Measurements from ENCODE around the gene SLC25A25. TPM values are rescaled to one million over a fixed set of nuclear protein-coding genes. Genes with fewer than 3 reads are reported as not detected.
"Not testable (repeated sequence)": the region's sequence is repeated elsewhere in the genome, so short reads cannot be mapped to it uniquely, and the experiment has no call there.

Gene SLC25A25
- total RNA-seq, 1 donor from 2014 or later, result 25.8 TPM

GRCh38 chr9:128051932-128052709 lies 15.9 kb upstream of the SLC25A25 start:
- no peak for DNase-seq (ENCODE audit: low read depth in 2 of 2)

GRCh38 chr9:128053560-128053959 lies 14.5 kb upstream of the SLC25A25 start:
- no peak for DNase-seq (ENCODE audit: low read depth in 2 of 2)

DNA sequence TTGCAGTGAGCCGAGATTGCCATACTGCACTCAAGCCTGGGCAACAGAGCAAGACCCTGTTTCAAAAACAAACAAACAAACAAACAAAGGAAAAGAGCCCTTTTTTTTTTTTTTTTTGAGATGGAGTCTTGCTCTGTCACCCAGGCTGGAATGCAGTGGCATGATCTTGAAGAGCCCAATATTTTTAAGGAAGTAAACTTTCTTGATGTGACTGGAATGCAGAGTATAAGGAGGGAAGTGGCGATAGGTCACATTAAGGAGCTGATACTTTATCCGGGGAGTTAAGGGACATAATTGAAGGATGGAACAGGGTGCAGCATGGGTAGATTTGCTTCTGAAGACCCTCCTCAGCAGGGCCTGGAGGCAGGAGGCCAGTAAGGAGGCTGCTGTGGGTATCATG lies 13.9 kb upstream of the SLC25A25 start:
- no peak for DNase-seq (ENCODE audit: low read depth in 2 of 2)

DNA sequence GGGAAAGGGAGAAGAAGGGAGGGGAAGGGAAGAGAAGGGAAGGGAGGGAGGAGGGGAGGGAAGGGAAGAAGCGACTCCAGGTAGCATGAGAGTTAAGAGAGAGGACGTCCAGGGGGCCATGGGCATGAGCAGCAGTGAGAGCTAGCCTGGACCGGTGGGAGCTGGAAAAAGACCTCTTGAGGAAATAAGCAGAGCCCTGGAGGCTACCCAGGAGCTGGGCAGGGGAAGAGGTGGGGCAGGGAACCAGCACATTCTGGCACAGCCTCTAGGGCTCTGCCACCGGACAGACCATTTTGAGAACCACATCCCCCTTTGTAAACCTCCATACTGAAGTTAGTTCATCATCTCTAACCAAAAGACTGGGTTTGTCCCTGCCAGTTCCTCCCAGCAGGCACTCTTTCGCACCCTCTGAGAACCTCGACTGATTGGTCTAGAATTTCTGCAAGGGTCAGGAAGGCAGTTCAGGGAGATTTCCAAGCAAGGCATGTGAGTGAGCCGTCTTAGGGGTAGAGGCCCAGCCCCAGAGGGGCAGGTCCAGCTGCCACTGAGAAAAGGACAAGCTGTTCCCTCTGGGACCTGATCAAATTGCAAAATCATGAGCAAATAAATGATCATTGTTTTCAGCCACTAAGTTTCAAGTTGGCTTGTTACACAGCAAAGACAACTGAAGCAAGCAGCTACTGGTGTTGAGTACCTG lies 12.5 kb upstream of the SLC25A25 start:
- DNase-seq (ENCODE audit: low read depth in 2 of 2), result no peak

- DNase-seq (ENCODE audit: low read depth in 2 of 2), result no peak
Measured at GRCh38 chr9:128056086-128056485, 11.9 kb upstream of the SLC25A25 start.

DNA sequence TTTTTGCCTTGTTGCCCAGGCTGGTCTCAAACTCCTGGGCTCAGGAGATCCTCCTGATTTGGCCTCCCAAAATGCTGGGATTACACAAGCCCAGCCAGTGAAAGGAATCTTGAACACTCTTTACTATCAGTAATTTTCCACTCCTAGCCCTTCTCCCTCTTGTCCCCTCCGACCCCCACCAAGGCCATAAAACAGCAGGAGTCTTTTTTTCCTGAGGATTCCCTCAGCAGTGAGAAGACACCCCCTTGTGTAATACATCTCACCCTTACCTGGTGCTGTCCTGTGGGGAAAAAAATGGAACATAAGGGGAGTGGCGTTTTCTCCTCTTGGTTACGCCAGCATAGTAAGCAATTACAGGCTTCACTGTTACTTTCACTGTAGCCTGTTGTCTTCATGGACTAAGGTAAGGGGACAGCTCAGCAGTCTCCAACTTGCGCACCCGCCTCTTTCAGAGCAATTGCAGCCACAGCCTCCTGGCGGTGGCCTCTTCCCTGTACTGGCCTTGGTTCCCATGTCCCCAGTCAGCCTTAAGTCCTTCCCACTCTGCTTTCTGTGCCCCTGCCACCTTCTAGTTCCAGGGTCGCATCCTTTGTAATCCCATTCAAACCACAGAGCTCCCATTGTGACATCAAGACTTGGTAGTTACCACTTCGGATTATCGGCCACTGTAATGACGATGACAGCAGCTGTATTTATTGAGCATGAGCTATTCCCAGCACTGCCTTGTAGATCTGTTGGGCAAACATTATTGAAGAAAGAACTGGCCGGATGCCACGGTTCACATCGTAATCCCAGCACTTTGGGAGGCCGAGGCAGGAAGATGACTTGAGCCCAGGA lies 10.9 kb upstream of the SLC25A25 start:
- no peak for DNase-seq (ENCODE audit: low read depth in 2 of 2)

DNA sequence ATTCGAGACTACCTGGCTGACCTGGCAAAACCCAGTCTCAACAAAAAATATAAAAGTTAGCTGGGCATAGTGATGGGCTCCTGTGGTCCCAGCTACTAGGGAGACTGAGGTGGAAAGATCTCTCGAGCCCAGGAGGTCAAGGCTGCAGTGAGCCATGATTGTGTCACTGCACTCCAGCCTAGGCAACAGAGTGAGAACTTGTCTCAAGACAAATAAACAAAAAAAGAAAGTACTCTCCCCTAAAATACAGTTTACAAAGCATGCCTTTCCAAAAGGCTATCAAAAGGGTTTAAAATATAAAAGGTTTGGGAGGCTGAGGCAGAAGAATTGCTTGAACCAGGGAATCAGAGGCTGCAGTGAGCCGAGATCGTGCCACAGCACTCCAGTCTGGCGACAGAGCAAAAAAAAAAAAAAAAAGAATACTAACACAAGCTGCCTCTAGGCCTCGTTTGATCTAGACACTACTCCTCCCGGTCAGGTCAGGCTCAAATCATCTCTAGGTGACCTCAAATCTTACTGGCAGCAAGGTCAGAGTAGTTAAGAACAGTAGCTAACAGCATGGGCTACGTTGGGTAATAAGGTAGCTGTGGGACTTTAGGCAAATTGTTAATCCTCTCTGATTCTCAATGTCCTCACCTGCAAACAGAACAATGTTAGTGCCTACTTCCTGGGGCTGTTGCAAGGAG lies 10.2 kb upstream of the SLC25A25 start:
- no peak for DNase-seq (ENCODE audit: low read depth in 2 of 2)

GRCh38 chr9:128059365-128059983 lies 8.6 kb upstream of the SLC25A25 start:
- no peak for DNase-seq (ENCODE audit: low read depth in 2 of 2)

- peak; percentile 14 to 27 for DNase-seq (ENCODE audit: low read depth in 2 of 2)
Measured at GRCh38 chr9:128061275-128061960, 6.6 kb upstream of the SLC25A25 start.

DNA sequence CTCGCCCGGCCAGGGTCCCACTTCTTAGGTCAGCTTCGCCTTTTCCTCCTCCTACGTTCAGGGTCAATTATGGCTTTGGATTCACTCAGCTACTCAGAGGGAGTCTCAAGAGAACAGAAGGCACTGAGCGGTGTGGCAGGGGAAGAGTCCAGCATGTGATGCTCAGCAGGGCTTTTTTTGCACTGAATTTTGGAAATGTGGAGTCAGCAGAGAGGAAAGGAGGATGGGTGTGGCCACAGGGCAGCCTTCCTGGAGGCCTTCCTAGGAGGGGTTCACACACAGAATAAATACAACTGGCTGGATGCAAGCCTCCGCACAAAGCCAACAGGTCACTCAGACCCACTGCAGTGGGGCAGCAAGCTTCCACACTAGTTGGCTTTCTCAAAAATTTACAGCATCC lies 5.8 kb upstream of the SLC25A25 start:
- no peak for DNase-seq (ENCODE audit: low read depth in 2 of 2)

GRCh38 chr9:128062846-128063831 lies 4.9 kb upstream of the SLC25A25 start:
- no peak for DNase-seq (ENCODE audit: low read depth in 2 of 2)

- DNase-seq (ENCODE audit: low read depth in 2 of 2), result no peak
Measured at GRCh38 chr9:128065907-128066712, 1.9 kb upstream of the SLC25A25 start.

DNA sequence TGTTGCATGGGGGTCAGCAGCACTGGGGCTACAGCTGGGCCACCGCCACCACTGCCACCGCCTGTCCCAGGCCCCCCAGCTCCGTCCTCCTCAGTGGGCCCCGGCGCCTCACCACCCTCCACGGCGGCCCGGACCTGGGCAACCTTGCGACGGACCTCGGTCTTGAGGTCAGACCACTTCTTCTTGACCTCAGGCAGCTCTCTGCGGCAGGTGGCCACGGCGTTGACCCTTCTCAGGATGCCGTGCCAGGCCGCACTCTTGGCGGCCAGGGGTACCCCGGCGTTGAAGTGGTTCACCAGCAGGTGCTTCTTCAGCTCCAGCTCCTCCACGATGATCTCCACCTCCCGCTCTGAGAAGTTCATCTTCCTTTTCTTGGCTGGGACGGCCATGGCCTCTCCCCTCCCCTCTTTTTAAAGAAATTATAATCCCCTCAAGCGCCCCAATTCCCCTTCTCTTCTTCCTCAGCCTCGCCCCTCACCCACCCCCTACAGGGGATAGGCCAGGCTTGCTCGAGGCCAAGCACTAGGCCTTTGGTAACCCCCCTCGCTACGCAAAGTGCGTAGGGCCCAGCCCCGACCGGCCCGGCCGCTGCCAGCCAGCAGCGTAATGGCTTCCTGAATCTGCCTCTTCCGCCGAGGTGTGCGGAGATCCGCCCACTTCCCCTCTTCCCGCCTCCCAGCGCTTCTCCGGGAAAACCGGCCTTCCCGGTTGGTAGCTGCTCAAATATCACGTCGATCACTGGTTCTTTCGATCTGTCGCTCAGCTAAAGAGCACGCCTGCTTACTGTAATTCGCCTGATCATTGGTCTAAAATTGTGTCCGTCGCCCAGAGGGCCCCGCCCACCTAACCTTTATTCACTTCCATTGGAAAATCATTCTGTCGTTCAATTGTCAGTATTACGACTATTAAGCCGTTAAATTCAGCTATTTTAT lies 1.1 kb upstream of the SLC25A25 start, which contains the start of gene NAIF1:
Gene NAIF1 (minus strand): TSS at position 608 of the 932 bp plus-strand sequence. CDS start 219 bp downstream, at position 389.
- DNase-seq (ENCODE audit: low read depth in 2 of 2), result peak; percentile 100

GRCh38 chr9:128068386-128069205 lies 564 bp downstream of the SLC25A25 start:
- no peak for DNase-seq (ENCODE audit: low read depth in 2 of 2)

GRCh38 chr9:128070874-128071273 lies 2.8 kb downstream of the SLC25A25 start:
- no peak for DNase-seq (ENCODE audit: low read depth in 2 of 2)

DNA sequence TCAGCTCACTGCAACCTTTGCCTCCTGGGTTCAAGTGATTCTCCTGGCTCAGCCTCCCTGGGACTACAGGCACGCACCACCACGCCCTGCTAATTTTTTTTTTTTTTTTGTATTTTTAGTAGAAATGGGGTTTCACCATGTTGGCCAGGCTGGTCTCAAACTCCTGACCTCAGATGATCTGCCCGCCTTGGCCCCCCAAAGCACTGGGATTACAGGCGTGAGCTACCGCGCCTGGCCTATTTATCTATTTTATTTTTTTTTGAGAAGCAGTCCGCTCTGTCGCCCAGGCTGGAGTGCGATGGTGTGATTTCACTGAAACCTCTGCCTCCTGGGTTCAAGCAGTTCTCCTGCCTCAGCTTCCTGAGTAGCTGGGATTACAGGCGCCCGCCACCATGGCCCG lies 3.4 kb downstream of the SLC25A25 start:
- not testable (repeated sequence) for DNase-seq (ENCODE audit: low read depth in 2 of 2)
